GM19468 (cell line): ENCODE data around the gene MAGEA9B.
"Not testable (repeated sequence)": the region's sequence is repeated elsewhere in the genome, so short reads cannot be mapped to it uniquely, and the experiment has no call there.

Source experiments
- ATAC-seq: cut with Tn5 transposase; IDR thresholded peaks from one replicate; pipeline ENCODE4 v1.9.1; 2021; ENCODE audit warnings: mild to moderate bottlenecking, moderate library complexity, moderate number of reproducible peaks; ENCODE audit not compliant: unreplicated experiment; ENCODE audit errors: extremely low read depth

Gene MAGEA9B

DNA sequence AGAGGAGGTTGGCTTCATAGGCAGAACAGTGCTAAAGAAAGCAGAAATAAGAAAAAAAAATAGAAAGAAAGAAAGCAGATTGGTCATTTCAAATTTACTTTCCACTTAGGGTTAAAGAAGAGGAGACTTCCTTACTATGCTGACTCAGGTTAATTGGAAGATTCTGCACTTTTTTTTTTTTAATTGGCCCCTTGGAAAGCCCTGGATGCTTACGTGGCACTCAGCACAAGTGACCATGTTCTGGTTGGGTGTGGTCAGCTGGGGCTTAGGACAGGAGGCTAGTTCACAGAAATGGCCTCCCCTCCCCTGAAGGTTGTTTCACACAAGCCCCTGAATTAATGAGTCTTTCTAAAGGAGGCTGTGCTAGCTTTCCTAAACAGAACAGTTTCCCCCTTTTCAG lies 14.5 kb downstream of the MAGEA9B start:
- ATAC-seq: no peak

- no peak for ATAC-seq
These were observed 15.5 kb downstream of the MAGEA9B start for GRCh38 chrX:149571770-149572169.

DNA sequence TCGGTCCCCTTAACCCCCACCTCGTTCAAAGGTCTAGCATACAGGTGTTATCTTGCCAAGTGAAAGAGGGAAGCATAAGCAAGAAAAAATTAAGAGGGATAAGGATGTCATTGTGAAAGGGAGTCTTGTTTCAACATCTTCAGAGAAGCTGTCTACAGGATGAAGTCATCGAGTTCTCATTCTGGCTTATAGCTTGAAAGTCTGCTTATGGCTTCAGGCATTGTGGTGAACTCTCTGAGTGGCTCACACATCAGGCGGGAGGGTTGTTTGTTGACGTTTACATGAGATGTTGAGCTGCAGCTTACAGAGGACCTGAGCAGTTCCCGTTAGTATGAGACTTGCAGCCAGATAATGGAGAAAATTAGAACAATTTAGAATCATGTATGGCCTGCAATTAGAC lies 16.6 kb downstream of the MAGEA9B start:
- no peak for ATAC-seq

GRCh38 chrX:149569770-149570169 lies 17.5 kb downstream of the MAGEA9B start:
- ATAC-seq: no peak

- ATAC-seq: no peak
These were observed 18.5 kb downstream of the MAGEA9B start for GRCh38 chrX:149568701-149569296.

DNA sequence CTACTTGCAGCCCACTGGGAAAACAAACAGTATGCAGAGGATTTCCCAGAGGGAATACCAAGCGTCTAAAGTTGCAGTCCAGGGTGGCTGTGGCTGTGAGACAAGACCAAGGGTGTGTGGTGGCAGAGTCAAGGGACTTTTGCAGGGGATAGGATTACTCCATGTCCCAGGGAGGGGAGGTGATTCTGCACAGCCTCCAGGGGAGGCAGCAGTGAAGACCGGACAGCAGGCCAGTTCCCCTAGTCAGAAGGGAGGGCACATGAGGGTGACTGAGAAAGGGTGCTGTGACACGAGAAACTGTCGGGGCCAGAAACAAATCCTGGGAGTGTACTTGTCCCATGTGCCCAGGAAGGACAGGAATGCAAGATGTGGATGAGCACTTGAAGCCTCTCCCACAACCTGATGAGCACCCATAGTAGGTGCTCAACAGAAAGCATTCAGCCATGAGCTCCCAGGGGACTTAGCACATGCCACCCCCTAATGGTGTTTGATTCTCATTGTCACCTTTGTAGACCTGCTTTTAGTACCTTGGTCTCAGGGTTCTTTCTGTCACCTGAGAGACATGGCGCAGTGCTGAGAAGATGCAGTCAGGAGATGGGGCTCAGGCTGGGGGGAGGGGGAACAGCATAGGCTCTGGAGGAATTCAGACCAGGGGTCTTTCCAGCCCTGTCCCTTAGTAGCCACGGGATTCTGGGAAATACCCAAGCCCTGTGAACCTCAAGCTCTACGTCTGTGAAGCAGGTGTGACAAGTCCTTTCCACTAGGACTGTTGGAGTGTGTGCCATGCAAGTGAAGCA lies 19.4 kb downstream of the MAGEA9B start:
- no peak for ATAC-seq

GRCh38 chrX:149563359-149563758 lies 23.9 kb downstream of the MAGEA9B start:
- no peak for ATAC-seq

- ATAC-seq: not testable (repeated sequence)
These were observed 32.0 kb downstream of the MAGEA9B start for GRCh38 chrX:149555251-149555650.

- not testable (repeated sequence) for ATAC-seq
These were observed 35.4 kb downstream of the MAGEA9B start for GRCh38 chrX:149551939-149552248.

DNA sequence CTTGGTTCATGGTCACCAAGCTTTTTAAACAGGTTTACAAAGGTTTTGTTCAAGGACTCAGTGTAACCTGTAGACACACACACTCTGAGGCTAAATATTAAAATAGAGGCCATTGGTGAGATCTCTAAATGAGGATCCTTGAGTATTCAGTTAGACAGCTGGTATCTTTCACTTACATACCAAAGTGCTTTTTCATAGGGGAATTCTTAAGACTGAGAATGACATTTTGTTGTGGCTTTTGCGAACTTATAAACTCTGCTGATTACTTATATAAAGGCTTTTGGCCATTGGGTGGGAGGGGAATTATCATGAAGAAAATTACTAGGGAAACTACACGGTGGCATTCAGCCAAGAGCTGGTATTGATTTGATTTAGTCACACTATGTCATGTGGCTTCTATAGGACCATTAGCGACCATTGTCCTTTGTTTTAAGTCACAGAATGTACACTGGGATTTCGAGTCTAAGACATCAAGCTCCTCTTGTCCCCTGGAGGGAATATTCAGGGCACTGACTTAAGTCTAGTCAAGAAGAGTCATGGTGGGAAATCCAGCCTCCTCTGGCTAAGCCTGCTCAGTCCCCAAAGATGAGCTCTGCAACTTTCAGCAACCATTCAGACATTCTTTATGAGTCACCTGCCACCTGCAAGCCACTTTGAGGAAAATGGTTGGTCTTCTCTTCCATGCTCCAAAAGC lies 35.9 kb downstream of the MAGEA9B start:
- ATAC-seq: not testable (repeated sequence)

DNA sequence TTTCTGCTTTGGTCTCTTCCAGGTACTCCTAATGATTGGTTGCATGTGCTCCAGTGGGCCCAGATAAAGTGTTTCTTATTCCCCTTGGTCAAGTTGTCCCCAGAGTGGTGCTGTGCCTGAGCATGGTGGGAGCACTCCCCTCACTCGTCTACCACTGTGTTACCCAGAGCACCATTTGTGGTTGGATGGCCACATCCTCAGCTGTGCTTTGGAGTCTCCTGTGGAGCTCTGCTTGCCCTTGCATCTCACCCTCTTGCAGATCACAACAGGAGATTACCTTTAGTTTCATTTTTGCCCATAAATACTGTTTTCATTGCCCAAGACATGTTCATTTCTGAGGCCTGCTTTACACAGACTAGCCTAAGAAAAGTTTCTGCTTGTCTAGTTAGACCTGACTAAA lies 36.8 kb downstream of the MAGEA9B start:
- not testable (repeated sequence) for ATAC-seq

- not testable (repeated sequence) for ATAC-seq
These were observed 37.6 kb downstream of the MAGEA9B start, which contains the start of gene HSFX3 for GRCh38 chrX:149549701-149550100. Gene HSFX3, minus strand, starts transcription at chrX:149549924. Its CDS starts 72 bp downstream, at chrX:149549852.

GRCh38 chrX:149547782-149548181 lies 39.5 kb downstream of the MAGEA9B start:
- ATAC-seq: not testable (repeated sequence)

- ATAC-seq: not testable (repeated sequence)
These were observed 40.3 kb downstream of the MAGEA9B start for GRCh38 chrX:149546962-149547361.

GRCh38 chrX:149545545-149546543 lies 41.4 kb downstream of the MAGEA9B start:
- not testable (repeated sequence) for ATAC-seq

- no peak for ATAC-seq
These were observed 45.7 kb downstream of the MAGEA9B start for GRCh38 chrX:149541521-149542047.

GRCh38 chrX:149540621-149541520 lies 46.4 kb downstream of the MAGEA9B start, which contains the start of gene EOLA1:
Gene EOLA1, plus strand, starts transcription at chrX:149541012. Its CDS starts 4,619 bp downstream, at chrX:149545631.
- ATAC-seq: peak; percentile 82

DNA sequence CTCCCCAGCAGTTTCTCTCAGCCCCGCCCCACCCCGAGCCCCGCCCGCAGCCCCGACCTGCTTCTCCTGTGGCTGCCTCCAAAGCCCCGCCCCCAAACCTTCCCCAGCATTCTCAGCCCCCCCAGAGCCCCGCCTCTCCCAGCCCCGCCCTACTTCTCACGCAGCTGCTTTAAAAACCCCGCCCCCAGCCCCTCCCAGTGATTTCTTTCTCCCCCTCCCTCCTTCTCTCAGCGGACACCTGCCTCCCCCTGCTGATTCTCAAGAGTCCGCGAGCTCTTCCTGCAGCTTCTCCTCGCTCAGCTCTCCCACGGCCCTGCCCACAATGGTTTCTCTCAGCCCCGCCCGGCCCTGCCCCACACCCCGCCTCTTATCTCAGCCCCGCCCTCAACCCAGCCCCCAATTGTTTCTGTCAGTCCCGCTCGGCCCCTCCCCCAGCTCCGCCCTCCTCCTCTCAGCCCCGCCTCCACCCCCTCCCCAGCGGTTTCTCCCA lies 47.1 kb downstream of the MAGEA9B start:
- no peak for ATAC-seq
